Heart left ventricle (tissue), 16 donors: ENCODE measurements around the gene SCN5A. TPM values are rescaled to one million over a fixed set of nuclear protein-coding genes. Genes with fewer than 3 reads are reported as not detected.

Experiments used
- ATAC-seq, 4 donors: fragments of 200-7000 bp; cut with Tn5 transposase; one replicate each; pipeline ENCODE4 v1.9.1; 2020 to 2022; ENCODE audit warnings: moderate library complexity in 4 of 4, mild to moderate bottlenecking in 3 of 4, moderate number of reproducible peaks in 1 of 4
- DNase-seq, 5 donors: peaks; one replicate each; pipeline ENCODE4 v3.0.0-alpha.2; 2020
- H3K27ac ChIP-seq, 12 donors: fragments of 200-600 bp; sonication (generic) in 4 of 12; one replicate each; pipeline versions ENCODE4 v1.5.0 to v1.8.0; 2016 to 2022; ENCODE audit warnings: mild to moderate bottlenecking in 2 of 12
- H3K27me3 ChIP-seq, 9 donors: fragments of 200-600 bp; sonication (generic) in 2 of 9; one replicate each; pipeline versions ENCODE4 v1.5.1 to v1.8.0; 2016 to 2022; ENCODE audit warnings: mild to moderate bottlenecking in 3 of 9
- H3K36me3 ChIP-seq, 9 donors: fragments of 200-600 bp; sonication (generic) in 2 of 9; one replicate each; pipeline versions ENCODE4 v1.5.0 to v1.8.0; 2018 to 2022; ENCODE audit warnings: mild to moderate bottlenecking in 2 of 9
- H3K4me1 ChIP-seq, 12 donors: fragments of 200-600 bp; sonication (generic) in 4 of 12; one replicate each; pipeline versions ENCODE4 v1.5.0 to v1.8.0; 2016 to 2022; ENCODE audit warnings: mild to moderate bottlenecking in 3 of 12
- H3K4me3 ChIP-seq, 12 donors: fragments of 200-600 bp; sonication (generic) in 4 of 12; one replicate each; pipeline versions ENCODE4 v1.5.0 to v1.8.0; 2017 to 2022; ENCODE audit warnings: mild to moderate bottlenecking in 9 of 12, moderate library complexity in 4 of 12
- H3K9me3 ChIP-seq, 12 donors: fragments of 200-600 bp; sonication (generic) in 4 of 12; one replicate each; pipeline versions ENCODE4 v1.5.0 to v1.8.0; 2016 to 2022; ENCODE audit warnings: mild to moderate bottlenecking in 1 of 12
- POLR2A ChIP-seq, 2 donors: fragments of 450-650 bp; IDR thresholded peaks; one replicate each; pipeline ENCODE4 v1.6.1; 2017; ENCODE audit warnings: antibody characterized with exemption in 2 of 2, mild to moderate bottlenecking in 2 of 2, moderate library complexity in 2 of 2
- WGBS, 4 donors: extraction: QIAGEN DNeasy Blood & Tissue Kit in 2 of 4; methylation state at CpG; one replicate each; pipeline versions ENCODE4 v1.1.5 to v1.1.7; 2013 to 2018; 5-methylcytosine and 5-hydroxymethylcytosine counted together
- intact Hi-C, 10 donors: fragments of 100-400 bp; cut with DNase I; formaldehyde crosslinking; loops; one replicate each; pipeline versions ENCODE4 v1.11.1 to v1.14.2; 2022
- polyA plus RNA-seq, 2 donors: library from polyadenylated mRNA; stranded (reverse); fragments of 200-250 nt; gene quantifications; one replicate each; pipeline ENCODE4 v1.2.3, GENCODE V29; 2013
- total RNA-seq, 9 donors: library from RNA; depleted of rRNA in 2 of 9; stranded (reverse); fragments of >200 nt in 2 of 9; fragmentation: NEBNext Ultra II Directional in 3 of 9; extraction: Animal tissue kit (Norgen Biotek cat#: 25700) in 3 of 9; gene quantifications; one replicate each; pipeline versions ENCODE4 v1.1.0 to v1.2.4, GENCODE V29; 2016 to 2023
- TF ChIP-seq, protein P1 (sequence below), 12 donors: fragments of 200-600 bp; sonication (generic) in 4 of 12; IDR thresholded peaks; one replicate each; pipeline versions ENCODE4 v1.5.0 to v1.8.0; 2018 to 2022; ENCODE audit warnings: antibody characterized with exemption in 12 of 12, mild to moderate bottlenecking in 5 of 12
- donor health status: ischemic (EF 13 %, LVEDD 7.1; RV severe dilation, severe dysfunction).
- donor health status: healthy with polysubstance abuse.
- donor health status: DM: no; HTN: yes; CAD: no.
- donor health status: DM: no; HTN: no; CAD: no.
- donor health status: ischemic (EF 25% LVEDD 6.9; RV normal size, moderate dysfunction).
- donor health status: ischemic (EF 25% LVEDD 5.7; RV mildly dilated, moderate dysfunction).
- donor health status: healthy.
- donor health status: DM: yes; HTN: yes; CAD: no.
- donor health status: ischemic (EF 35%, LVEDD 5.7; RV mildly dilated, moderate dysfunction).
- donor health status: nonischemic (EF 11% LVEDD 7.7; RV severe dilation, severe dysfunction).
- donor health status: DM: yes; HTN: yes; CAD: no.
- donor health status: PGD.
- donor health status: ischemic (EF 29% LVEDD 5.4; RV normal size, mild dysfunction).
- donor health status: nonischemic (EF 23%, LVEDD 6.1; RV moderate dilation, normal function).

The SCN5A gene
- total and polyA plus RNA-seq, 11 donors: 88.4 to 242 (median 173) TPM

GRCh38 chr3:38588371-38588971, 61.0 kb downstream of the SCN5A start:
- 51 to 56% (median 54%) methylated on average over 9 to 10 of the region's 10 CpGs for WGBS, 4 donors
- H3K27me3 ChIP-seq: no peaks in the 10 kb centered on the region
- ATAC-seq (peak; percentile 61 to 84 (median 72)), DNase-seq (peak; percentile 32 to 78 (median 62))
- H3K36me3 ChIP-seq: peaks cover 0 to 55% (median 4%) of the 10 kb centered on the region in 9 donors
- no peak overlapping the region for H3K4me3 ChIP-seq
- H3K9me3 ChIP-seq: no peaks in the 10 kb centered on the region
- peaks cover 0 to 21% (median 3%) of the 10 kb centered on the region in 12 donors for H3K4me1 ChIP-seq
- peak overlapping the region in 8 of 12 donors; percentile 26 to 67 (median 54) for H3K27ac ChIP-seq
- intact Hi-C loops: no loop called here
- TF ChIP-seq, protein P1, sequence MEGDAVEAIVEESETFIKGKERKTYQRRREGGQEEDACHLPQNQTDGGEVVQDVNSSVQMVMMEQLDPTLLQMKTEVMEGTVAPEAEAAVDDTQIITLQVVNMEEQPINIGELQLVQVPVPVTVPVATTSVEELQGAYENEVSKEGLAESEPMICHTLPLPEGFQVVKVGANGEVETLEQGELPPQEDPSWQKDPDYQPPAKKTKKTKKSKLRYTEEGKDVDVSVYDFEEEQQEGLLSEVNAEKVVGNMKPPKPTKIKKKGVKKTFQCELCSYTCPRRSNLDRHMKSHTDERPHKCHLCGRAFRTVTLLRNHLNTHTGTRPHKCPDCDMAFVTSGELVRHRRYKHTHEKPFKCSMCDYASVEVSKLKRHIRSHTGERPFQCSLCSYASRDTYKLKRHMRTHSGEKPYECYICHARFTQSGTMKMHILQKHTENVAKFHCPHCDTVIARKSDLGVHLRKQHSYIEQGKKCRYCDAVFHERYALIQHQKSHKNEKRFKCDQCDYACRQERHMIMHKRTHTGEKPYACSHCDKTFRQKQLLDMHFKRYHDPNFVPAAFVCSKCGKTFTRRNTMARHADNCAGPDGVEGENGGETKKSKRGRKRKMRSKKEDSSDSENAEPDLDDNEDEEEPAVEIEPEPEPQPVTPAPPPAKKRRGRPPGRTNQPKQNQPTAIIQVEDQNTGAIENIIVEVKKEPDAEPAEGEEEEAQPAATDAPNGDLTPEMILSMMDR (IDR thresholded peaks at IDR 0.05): no peak
- no peak for TF ChIP-seq POLR2A (IDR thresholded peaks at IDR 0.05)

- Histone ChIP-seq H3K9me3 (no peaks in the 10 kb centered on the region), H3K27me3 (no peaks in the 10 kb centered on the region), H3K36me3 (peaks cover 0 to 52% (median 4%) of the 10 kb centered on the region in 9 donors), H3K4me1 (peaks cover 0 to 28% (median 7%) of the 10 kb centered on the region in 12 donors), H3K27ac (peak overlapping the region in 5 of 12 donors; percentile 24 to 60 (median 53)), H3K4me3 (no peak overlapping the region)
- no peak for TF ChIP-seq POLR2A (IDR thresholded peaks at IDR 0.05)
- TF ChIP-seq, protein P1 (IDR thresholded peaks at IDR 0.05): no peak
- intact Hi-C loops: no loop called here
- ATAC-seq (peak in 3 of 4 donors; percentile 9 to 18 (median 11)), DNase-seq (peak in 3 of 5 donors; percentile 8 to 28 (median 17))
- 72 to 79% (median 75%) methylated on average over 7 of the region's 7 CpGs for WGBS, 4 donors
Measured at GRCh38 chr3:38587548-38588131, 61.8 kb downstream of the SCN5A start.

- H3K27me3 ChIP-seq: no peaks in the 10 kb centered on the region
- H3K4me1 ChIP-seq: peaks cover 0 to 37% (median 10%) of the 10 kb centered on the region in 12 donors
- peak overlapping the region in 3 of 12 donors; percentile 40 to 54 (median 53) for H3K27ac ChIP-seq
- H3K4me3 ChIP-seq: no peak overlapping the region
- TF ChIP-seq, protein P1 (IDR thresholded peaks at IDR 0.05): no peak
- no peak for TF ChIP-seq POLR2A (IDR thresholded peaks at IDR 0.05)
- no peaks in the 10 kb centered on the region for H3K9me3 ChIP-seq
- DNase-seq (peak in 2 of 5 donors; percentile 4 to 15), ATAC-seq (peak in 1 of 4 donors; percentile 3)
- peaks cover 0 to 45% (median 4%) of the 10 kb centered on the region in 9 donors for H3K36me3 ChIP-seq
- intact Hi-C loops: no loop called here
- WGBS, 4 donors: 81 to 88% (median 84%) methylated on average over 13 to 14 of the region's 14 CpGs
Measured at GRCh38 chr3:38586546-38587520, 62.7 kb downstream of the SCN5A start.
